Measurements from ENCODE around the gene FOXP1.

GRCh38 chr3:71601811-71602210 lies 18.3 kb upstream of the FOXP1 start:
- TF ChIP-seq POLR2AphosphoS5 (IDR thresholded peaks at IDR 0.05) (no peak), CTCF (IDR thresholded peaks at IDR 0.05) (no peak), EP300 (IDR thresholded peaks at IDR 0.05) (no peak)
